Measurements from ENCODE around the gene MARS1.

The MARS1 gene

GRCh38 chr12:57563358-57563757, 75.5 kb downstream of the MARS1 start:
- H3K4me3 ChIP-seq = no peak overlapping the region
- H3K36me3 ChIP-seq (replicated peaks) = no peaks in the 10 kb centered on the region
- peaks cover 21% of the 10 kb centered on the region for H3K27me3 ChIP-seq (ENCODE audit: low read depth)
- no peak for DNase-seq (ENCODE audit: low spot score in 2 of 2)
- H3K4me1 ChIP-seq = no peaks in the 10 kb centered on the region
- no peaks in the 10 kb centered on the region for H3K9me3 ChIP-seq
- in situ Hi-C loops (cut with MboI; ENCODE audit: low sequenced_read_pairs) = no loop called here

GRCh38 chr12:57564178-57564740, 76.4 kb downstream of the MARS1 start:
- Histone ChIP-seq H3K4me3 (no peak overlapping the region), H3K36me3 (replicated peaks) (no peaks in the 10 kb centered on the region), H3K9me3 (no peaks in the 10 kb centered on the region), H3K27me3 (ENCODE audit: low read depth) (peaks cover 21% of the 10 kb centered on the region), H3K4me1 (no peaks in the 10 kb centered on the region)
- in situ Hi-C loops (cut with MboI; ENCODE audit: low sequenced_read_pairs) = no loop called here
- DNase-seq (ENCODE audit: low spot score in 2 of 2) = no peak
